Lung microvascular endothelial cell (primary cell): ENCODE results near the gene TAS2R16. TPM values are rescaled to one million over a fixed set of nuclear protein-coding genes. Genes with fewer than 3 reads are reported as not detected.
"Not testable (repeated sequence)": the region's sequence is repeated elsewhere in the genome, so short reads cannot be mapped to it uniquely, and the experiment has no call there.

Experiments
- DNase-seq, 2 donors: peaks; one replicate each; pipeline versions ENCODE4 v3.0.0 to v3.0.0-alpha.2; 2010; ENCODE audit warnings: low read depth in 2 of 2
- total RNA-seq: library from RNA; depleted of rRNA; stranded (reverse); fragments of >200 nt; gene quantifications from 2 replicates; pipeline ENCODE4 v1.2.1, GENCODE V29; 2014

TAS2R16 gene
- total RNA-seq, 1 donor from 2014 or later: not detected

DNA sequence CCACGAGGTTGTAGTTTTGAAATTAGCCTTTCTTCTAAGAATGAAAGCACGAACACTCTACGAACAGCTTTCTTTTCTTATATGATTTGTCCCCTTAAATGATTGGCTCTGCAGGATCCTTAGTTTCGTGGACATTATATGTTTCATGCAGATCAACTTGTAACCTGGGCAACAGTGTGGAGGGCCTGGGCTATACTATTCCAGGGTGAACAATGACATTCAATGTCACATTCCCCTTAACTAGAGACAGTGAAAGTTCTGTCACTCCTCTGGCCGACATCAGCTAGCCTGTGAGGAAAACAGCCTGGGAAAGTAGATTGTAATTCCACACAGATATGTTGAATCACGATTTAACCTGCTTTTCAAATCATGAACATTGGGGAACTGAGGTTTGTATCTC lies 23.4 kb downstream of the TAS2R16 start:
- DNase-seq: no peak

GRCh38 chr7:122970740-122971725 lies 24.5 kb downstream of the TAS2R16 start:
- no peak for DNase-seq

DNA sequence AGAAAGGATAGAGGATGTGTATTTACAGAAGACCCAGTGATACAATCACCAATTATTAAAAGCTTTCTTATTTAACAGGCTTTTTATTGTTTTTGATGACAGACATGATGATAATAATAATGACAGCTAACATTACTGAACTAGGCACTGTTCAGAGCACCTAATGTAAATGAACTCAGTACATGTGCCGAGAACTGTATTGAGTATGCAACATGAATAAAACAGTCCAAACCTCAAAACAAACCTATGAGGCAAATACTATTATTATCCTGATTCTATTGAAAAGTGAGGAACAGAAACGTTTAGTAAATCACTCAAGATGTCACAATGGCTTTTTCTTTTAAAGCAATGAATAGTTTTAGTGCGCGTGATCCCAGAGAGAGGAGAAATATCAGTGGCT lies 27.1 kb downstream of the TAS2R16 start:
- DNase-seq: no peak

- DNase-seq: no peak
Measured at GRCh38 chr7:122965306-122965705, 30.2 kb downstream of the TAS2R16 start.

DNA sequence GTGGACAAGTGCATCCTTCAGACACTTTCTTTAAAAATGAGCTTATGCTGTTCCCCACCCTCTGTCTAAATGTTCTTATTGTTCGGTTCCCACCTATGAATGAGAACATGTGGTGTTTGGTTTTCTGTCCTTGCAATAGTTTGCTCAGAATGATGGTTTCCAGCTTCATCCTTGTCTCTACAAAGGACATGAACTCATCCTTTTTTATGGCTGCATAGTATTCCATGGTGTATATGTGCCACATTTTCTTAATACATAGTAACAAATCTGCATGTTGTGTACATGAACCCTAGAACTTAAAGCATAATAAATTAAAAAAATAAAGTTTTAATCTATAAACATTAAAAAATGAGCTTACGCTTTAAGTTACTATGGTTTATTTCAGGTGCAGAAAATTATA lies 41.8 kb downstream of the TAS2R16 start:
- not testable (repeated sequence) for DNase-seq

- no peak for DNase-seq
Measured at GRCh38 chr7:122951006-122951405, 44.5 kb downstream of the TAS2R16 start.

DNA sequence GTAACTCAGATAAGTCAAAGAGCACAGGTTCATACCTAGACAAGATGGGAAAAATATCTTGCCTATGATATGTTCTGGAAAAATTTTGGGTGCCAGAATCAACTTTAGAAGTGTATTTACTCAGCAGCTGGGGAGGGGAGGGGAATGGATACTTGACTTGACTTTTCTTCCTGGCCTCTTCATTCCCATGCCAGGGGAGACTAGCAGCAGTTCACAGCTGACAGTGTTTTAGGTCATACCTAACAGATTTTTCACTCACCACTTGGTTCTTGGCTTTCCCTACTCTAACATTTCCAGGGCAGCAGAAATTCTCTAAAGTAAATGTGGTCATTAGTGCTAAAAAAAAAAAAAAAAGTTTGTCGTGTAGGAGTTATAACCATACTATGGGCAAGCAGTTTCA lies 46.3 kb downstream of the TAS2R16 start:
- no peak for DNase-seq

Other genes with a start within 250 kb of the TAS2R16 start
- gene CADPS2, start 109.2 kb downstream of the TAS2R16 start, total RNA-seq: 44.2 and 48.0 TPM in 2 replicates
- not detected in 2 replicates for gene SLC13A1, start 204.3 kb upstream of the TAS2R16 start, total RNA-seq